Trophoblast cell (in vitro differentiated cells and primary cell): Measurements from ENCODE around the gene UBE2C.

ENCODE experiments used
- DNase-seq, 2 donors: peaks; one replicate each; pipeline ENCODE4 v3.0.0-alpha.2; 2016
- H2AFZ ChIP-seq: 2 replicates; pipeline ENCODE4 v1.6.1; 2013; ENCODE audit warnings: low read length, moderate library complexity, mild to moderate bottlenecking; ENCODE audit not compliant: insufficient read depth, poor library complexity
- H2AK5ac ChIP-seq: 2 replicates; pipeline ENCODE4 v1.6.1; 2013; ENCODE audit warnings: mild to moderate bottlenecking, low read length
- H2BK120ac ChIP-seq: 2 replicates; pipeline ENCODE4 v1.6.1; 2013; ENCODE audit warnings: low read length, mild to moderate bottlenecking, moderate library complexity; ENCODE audit not compliant: insufficient read depth, poor library complexity
- H2BK12ac ChIP-seq: 2 replicates; pipeline ENCODE4 v1.6.1; 2013; ENCODE audit warnings: mild to moderate bottlenecking, low read length, moderate library complexity
- H2BK5ac ChIP-seq: 2 replicates; pipeline ENCODE4 v1.6.1; 2013; ENCODE audit warnings: low read length, low read depth, moderate library complexity, mild to moderate bottlenecking; ENCODE audit not compliant: poor library complexity
- H3K14ac ChIP-seq: 2 replicates; pipeline ENCODE4 v1.6.1; 2013; ENCODE audit warnings: mild to moderate bottlenecking, low read length
- H3K18ac ChIP-seq: 2 replicates; pipeline ENCODE4 v1.6.1; 2013; ENCODE audit warnings: mild to moderate bottlenecking, low read length
- H3K23ac ChIP-seq: 2 replicates; pipeline ENCODE4 v1.6.1; 2013; ENCODE audit warnings: low read length
- H3K27ac ChIP-seq: 2 replicates; pipeline ENCODE4 v1.5.1; 2013; ENCODE audit warnings: low read depth, mild to moderate bottlenecking, inconsistent platforms, low read length, moderate library complexity
- H3K27me3 ChIP-seq: 2 replicates; pipeline ENCODE4 v1.6.1; 2013; ENCODE audit warnings: inconsistent platforms, mild to moderate bottlenecking, low read length, moderate library complexity; ENCODE audit not compliant: insufficient read depth
- H3K36me3 ChIP-seq, 2 experiments: 1 replicate in 1 of 2; 2 replicates in 1 of 2; pipeline ENCODE4 v1.6.1; 2013; ENCODE audit warnings: low read length in 2 of 2, mild to moderate bottlenecking in 2 of 2, moderate library complexity in 1 of 2; ENCODE audit not compliant: insufficient read depth in 2 of 2, control insufficient read depth in 1 of 2
- H3K4ac ChIP-seq: 2 replicates; pipeline ENCODE4 v1.6.1; 2013; ENCODE audit warnings: low read depth, mild to moderate bottlenecking, low read length, moderate library complexity
- H3K4me1 ChIP-seq, 2 experiments: 1 replicate in 1 of 2; 2 replicates in 1 of 2; pipeline ENCODE4 v1.6.1; 2013; ENCODE audit warnings: low read length in 2 of 2, mild to moderate bottlenecking in 2 of 2, moderate library complexity in 1 of 2; ENCODE audit not compliant: insufficient read depth in 2 of 2, control insufficient read depth in 1 of 2
- H3K4me2 ChIP-seq: 2 replicates; pipeline ENCODE4 v1.6.1; 2013; ENCODE audit warnings: inconsistent platforms, mild to moderate bottlenecking, low read length, moderate library complexity
- H3K4me3 ChIP-seq: 2 replicates; pipeline ENCODE4 v1.5.1; 2013; ENCODE audit warnings: mild to moderate bottlenecking, low read depth, low read length, inconsistent platforms
- H3K79me1 ChIP-seq: one replicate; pipeline ENCODE4 v1.6.1; 2013; ENCODE audit warnings: low read length
- H3K79me2 ChIP-seq: 2 replicates; pipeline ENCODE4 v1.6.1; 2013; ENCODE audit warnings: low read length, mild to moderate bottlenecking; ENCODE audit not compliant: control insufficient read depth, insufficient read depth, poor library complexity
- H3K9ac ChIP-seq: 2 replicates; pipeline ENCODE4 v1.6.1; 2013; ENCODE audit warnings: mild to moderate bottlenecking, low read length
- H3K9me3 ChIP-seq: 2 replicates; pipeline ENCODE4 v1.6.1; 2013; ENCODE audit warnings: low read depth, mild to moderate bottlenecking, control low read depth, inconsistent platforms, low read length; ENCODE audit not compliant: insufficient read depth
- H4K12ac ChIP-seq: 2 replicates; pipeline ENCODE4 v1.6.1; 2013; ENCODE audit warnings: low read depth, mild to moderate bottlenecking, low read length, moderate library complexity
- H4K8ac ChIP-seq: 2 replicates; pipeline ENCODE4 v1.6.1; 2013; ENCODE audit warnings: low read depth, mild to moderate bottlenecking, low read length, moderate library complexity
- H4K91ac ChIP-seq: one replicate; pipeline ENCODE4 v1.6.1; 2013; ENCODE audit warnings: low read depth, mild to moderate bottlenecking, low read length, moderate library complexity
- WGBS: extraction: QIAGEN DNeasy Blood & Tissue Kit; methylation state at CpG from one replicate; pipeline ENCODE4 v1.1.7; 2013; ENCODE audit warnings: missing lambda C conversion rate; ENCODE audit not compliant: insufficient read length, insufficient coverage; ENCODE audit errors: extremely low coverage; 5-methylcytosine and 5-hydroxymethylcytosine counted together

The UBE2C gene

DNA sequence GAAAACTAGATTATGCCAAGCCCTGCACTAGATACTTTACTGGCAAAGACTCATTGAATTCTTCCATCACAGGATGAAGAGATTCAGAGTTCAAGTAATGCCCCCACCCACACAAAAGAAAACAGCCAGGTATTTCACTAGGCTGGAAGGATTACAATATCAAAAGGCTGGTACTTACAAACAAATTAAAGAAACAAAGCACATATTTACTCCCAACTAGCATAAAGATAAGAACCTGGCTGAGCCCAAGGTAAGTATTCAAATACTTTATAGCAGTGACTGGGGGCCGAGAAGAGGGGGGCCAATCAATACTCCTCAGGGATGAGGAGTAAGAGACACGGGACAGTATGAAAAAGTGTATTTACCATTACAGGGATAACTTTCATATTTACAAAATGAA lies 41.0 kb downstream of the UBE2C start:
- Histone ChIP-seq H4K8ac (no peak overlapping the region), H3K18ac (no peak overlapping the region), H3K27me3 (no peaks in the 10 kb centered on the region), H3K4ac (no peak overlapping the region), H2AK5ac (no peak overlapping the region), H4K91ac (no peak overlapping the region), H3K79me1 (peaks cover 5% of the 10 kb centered on the region), H4K12ac (no peak overlapping the region), H2BK12ac (no peak overlapping the region), H3K36me3 (peaks cover 2 to 9% of the 10 kb centered on the region in 2 experiments), H2BK5ac (no peak overlapping the region), H2AFZ (no peak overlapping the region), H3K27ac (no peak overlapping the region), H3K9me3 (no peaks in the 10 kb centered on the region), H2BK120ac (no peak overlapping the region), H3K9ac (no peak overlapping the region), H3K4me3 (no peak overlapping the region), H3K4me2 (no peak overlapping the region), H3K79me2 (peaks cover 1% of the 10 kb centered on the region), H3K14ac (no peak overlapping the region), H3K23ac (no peak overlapping the region), H3K4me1 (peaks cover 3 to 5% of the 10 kb centered on the region in 2 experiments)
- no CpG with 5 or more reads among the region's 2 CpGs for WGBS
- DNase-seq = no peak

DNA sequence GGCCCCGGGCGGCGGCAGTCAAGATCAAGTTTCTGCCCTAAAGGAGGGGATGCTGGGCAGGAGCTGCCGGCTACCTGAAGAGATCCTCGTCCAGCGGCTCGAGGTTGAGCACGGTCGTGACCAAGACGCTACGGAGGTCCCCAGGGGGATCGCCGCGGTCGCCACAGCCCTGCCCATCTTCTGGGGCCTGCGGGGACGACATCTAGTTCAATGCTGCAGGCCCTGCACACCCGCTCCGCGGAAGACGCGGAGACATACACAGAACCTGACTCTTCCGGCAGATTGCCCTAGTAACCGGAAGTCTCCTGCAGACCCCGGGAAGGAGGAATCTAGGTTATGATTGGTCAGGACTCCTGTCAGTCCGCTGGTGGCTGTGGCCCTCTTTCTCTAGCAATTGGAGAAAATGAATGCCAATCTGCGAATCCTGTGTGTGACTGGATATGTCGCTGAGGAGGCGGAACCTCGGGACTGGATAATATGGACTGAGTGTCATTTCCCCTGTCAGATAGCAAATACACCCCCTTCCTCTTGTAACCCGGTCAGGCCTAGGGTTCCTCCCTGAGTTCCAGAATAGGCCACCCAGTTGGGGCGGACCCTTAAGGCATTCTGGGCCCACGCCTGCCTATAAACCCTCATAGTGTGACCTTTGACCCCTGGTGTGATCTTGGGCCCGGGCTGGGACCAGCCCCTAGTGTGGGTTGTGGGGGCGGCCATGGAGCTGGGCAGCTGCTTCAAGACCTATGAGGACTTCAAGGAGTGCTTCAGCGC lies 44.9 kb downstream of the UBE2C start, which contains the start of the genes ACOT8 and ZSWIM3:
Gene ACOT8 (minus strand): TSS at position 279 of the 768 bp plus-strand sequence. CDS start 77 bp downstream, at position 202.
Gene ZSWIM3 (plus strand): TSS at position 501 of the 768 bp plus-strand sequence. CDS start 212 bp downstream, at position 713.
- H4K8ac ChIP-seq = peak within 1 kb of the TSS; percentile 91
- peak within 1 kb of the TSS; percentile 41 for H2BK5ac ChIP-seq
- H3K23ac ChIP-seq = no peak within 1 kb of the TSS
- peak within 1 kb of the TSS; percentile 71 for H3K4ac ChIP-seq
- H3K27me3 ChIP-seq = no peaks in the 10 kb centered on the region
- H3K9me3 ChIP-seq = no peaks in the 10 kb centered on the region
- H2AK5ac ChIP-seq = peak within 1 kb of the TSS; percentile 24
- peak within 1 kb of the TSS; percentile 90 for H3K4me2 ChIP-seq
- H3K79me1 ChIP-seq = peaks cover 5% of the 10 kb centered on the region
- peak within 1 kb of the TSS; percentile 80 for H3K4me3 ChIP-seq
- H3K27ac ChIP-seq = no peak within 1 kb of the TSS
- H2BK120ac ChIP-seq = peak within 1 kb of the TSS; percentile 29
- no CpG with 5 or more reads among the region's 36 CpGs for WGBS
- H4K91ac ChIP-seq = peak within 1 kb of the TSS; percentile 81
- peak; percentile 98 to 100 for DNase-seq
- peaks cover 3 to 5% of the 10 kb centered on the region in 2 experiments for H3K4me1 ChIP-seq
- no peak within 1 kb of the TSS for H2BK12ac ChIP-seq
- peaks cover 0 to 7% of the 10 kb centered on the region in 2 experiments for H3K36me3 ChIP-seq
- peak within 1 kb of the TSS; percentile 69 for H3K14ac ChIP-seq
- H3K18ac ChIP-seq = peak within 1 kb of the TSS; percentile 75
- peaks cover 1% of the 10 kb centered on the region for H3K79me2 ChIP-seq
- peak within 1 kb of the TSS; percentile 49 for H3K9ac ChIP-seq
- peak within 1 kb of the TSS; percentile 81 for H4K12ac ChIP-seq
- H2AFZ ChIP-seq = peak within 1 kb of the TSS; percentile 92

DNA sequence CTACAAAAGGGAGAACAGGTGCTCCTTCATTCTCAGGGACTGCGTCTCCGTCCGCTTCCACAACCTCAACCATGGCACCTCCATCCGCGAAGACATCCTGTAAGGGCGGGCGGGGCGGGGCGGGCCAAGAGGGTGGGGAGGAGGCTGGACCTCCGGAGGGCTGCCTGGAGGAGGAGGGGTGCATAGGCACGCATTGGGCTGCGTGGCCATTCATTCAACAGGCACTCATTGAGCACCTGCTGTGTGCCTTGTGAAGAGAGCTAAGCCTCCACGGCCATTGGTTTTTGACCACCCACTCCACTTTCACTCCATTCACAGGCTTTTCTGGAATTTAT lies 45.4 kb downstream of the UBE2C start:
- Histone ChIP-seq H4K12ac (peak overlapping the region; percentile 81), H2BK12ac (no peak overlapping the region), H4K91ac (peak overlapping the region; percentile 81), H3K27me3 (no peaks in the 10 kb centered on the region), H3K4me1 (peaks cover 3 to 5% of the 10 kb centered on the region in 2 experiments), H2AFZ (peak overlapping the region; percentile 92), H3K79me1 (peaks cover 5% of the 10 kb centered on the region), H3K79me2 (peaks cover 1% of the 10 kb centered on the region), H3K9ac (peak overlapping the region; percentile 49), H3K27ac (no peak overlapping the region), H2BK5ac (peak overlapping the region; percentile 41), H3K4me3 (peak overlapping the region; percentile 75), H2AK5ac (peak overlapping the region; percentile 8), H4K8ac (peak overlapping the region; percentile 91), H3K4ac (peak overlapping the region; percentile 71), H3K18ac (peak overlapping the region; percentile 75), H3K4me2 (peak overlapping the region; percentile 88), H3K14ac (peak overlapping the region; percentile 65), H3K36me3 (peaks cover 0 to 7% of the 10 kb centered on the region in 2 experiments), H2BK120ac (peak overlapping the region; percentile 29), H3K23ac (no peak overlapping the region), H3K9me3 (no peaks in the 10 kb centered on the region)
- no CpG with 5 or more reads among the region's 13 CpGs for whole genome bisulfite sequencing
- no peak for DNase-seq

DNA sequence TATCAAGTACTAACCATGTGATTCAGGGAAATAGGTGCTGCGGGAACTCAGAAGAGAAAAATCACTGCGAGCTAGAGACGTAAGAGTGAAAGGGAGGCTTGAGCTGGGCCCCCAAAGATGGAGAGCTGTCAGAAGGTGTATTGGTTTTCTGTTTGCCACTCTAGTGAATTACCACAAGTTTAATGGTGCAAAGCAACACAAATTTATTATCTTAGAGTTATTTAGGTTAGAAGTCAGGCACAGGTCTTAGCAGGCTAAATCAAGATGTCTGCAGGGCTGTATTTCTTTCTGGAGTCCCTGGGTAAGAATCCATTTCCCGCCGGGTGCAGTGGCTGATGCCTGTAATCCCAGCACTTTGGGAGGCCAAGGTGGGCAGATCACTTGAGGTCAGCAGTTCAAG lies 47.5 kb downstream of the UBE2C start:
- no peak overlapping the region for H4K91ac ChIP-seq
- no peak overlapping the region for H2BK120ac ChIP-seq
- no peaks in the 10 kb centered on the region for H3K27me3 ChIP-seq
- no peak overlapping the region for H3K23ac ChIP-seq
- H3K9ac ChIP-seq = no peak overlapping the region
- H3K4ac ChIP-seq = no peak overlapping the region
- H4K12ac ChIP-seq = no peak overlapping the region
- peaks cover 3 to 5% of the 10 kb centered on the region in 2 experiments for H3K4me1 ChIP-seq
- no peaks in the 10 kb centered on the region for H3K9me3 ChIP-seq
- H2AK5ac ChIP-seq = no peak overlapping the region
- no peak for DNase-seq
- no peak overlapping the region for H4K8ac ChIP-seq
- peaks cover 5% of the 10 kb centered on the region for H3K79me1 ChIP-seq
- no peak overlapping the region for H3K4me2 ChIP-seq
- peaks cover 0 to 2% of the 10 kb centered on the region in 2 experiments for H3K36me3 ChIP-seq
- no peak overlapping the region for H3K4me3 ChIP-seq
- H3K14ac ChIP-seq = no peak overlapping the region
- no CpG with 5 or more reads among the region's 5 CpGs for WGBS
- peaks cover 1% of the 10 kb centered on the region for H3K79me2 ChIP-seq
- H3K27ac ChIP-seq = no peak overlapping the region
- H2BK12ac ChIP-seq = no peak overlapping the region
- H2AFZ ChIP-seq = no peak overlapping the region
- no peak overlapping the region for H2BK5ac ChIP-seq
- H3K18ac ChIP-seq = no peak overlapping the region
